ENCODE data around the gene TMX2. TPM values are rescaled to one million over a fixed set of nuclear protein-coding genes. Genes with fewer than 3 reads are reported as not detected.
"Not testable (repeated sequence)": the region's sequence is repeated elsewhere in the genome, so short reads cannot be mapped to it uniquely, and the experiment has no call there.

TMX2 gene
- total and polyA plus RNA-seq, 10 donors: 36.0 to 57.0 (median 49.1) TPM

DNA sequence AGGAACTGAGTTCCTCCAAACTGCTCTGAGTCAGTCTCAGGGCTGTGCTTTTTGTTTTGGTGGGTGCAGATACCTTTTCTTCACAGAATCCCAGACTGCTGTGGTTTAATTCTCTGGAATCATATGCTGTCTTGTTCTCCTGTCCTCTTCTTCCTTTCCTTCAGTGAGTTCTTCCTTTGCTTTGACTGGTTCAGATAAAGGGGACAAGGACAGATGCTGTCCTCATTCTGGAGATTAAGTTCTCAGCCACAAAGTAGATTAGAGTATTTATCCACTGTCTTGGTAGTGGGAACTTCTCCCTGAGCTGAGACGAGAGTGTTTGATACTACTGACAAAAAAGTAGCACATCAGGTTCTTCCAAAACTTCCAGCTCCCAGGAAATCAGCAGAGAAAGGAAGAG, 31.2 kb upstream of the TMX2 start:
- no peak for TF ChIP-seq POLR2AphosphoS5 (IDR thresholded peaks at IDR 0.05)
- TF ChIP-seq, protein P1, sequence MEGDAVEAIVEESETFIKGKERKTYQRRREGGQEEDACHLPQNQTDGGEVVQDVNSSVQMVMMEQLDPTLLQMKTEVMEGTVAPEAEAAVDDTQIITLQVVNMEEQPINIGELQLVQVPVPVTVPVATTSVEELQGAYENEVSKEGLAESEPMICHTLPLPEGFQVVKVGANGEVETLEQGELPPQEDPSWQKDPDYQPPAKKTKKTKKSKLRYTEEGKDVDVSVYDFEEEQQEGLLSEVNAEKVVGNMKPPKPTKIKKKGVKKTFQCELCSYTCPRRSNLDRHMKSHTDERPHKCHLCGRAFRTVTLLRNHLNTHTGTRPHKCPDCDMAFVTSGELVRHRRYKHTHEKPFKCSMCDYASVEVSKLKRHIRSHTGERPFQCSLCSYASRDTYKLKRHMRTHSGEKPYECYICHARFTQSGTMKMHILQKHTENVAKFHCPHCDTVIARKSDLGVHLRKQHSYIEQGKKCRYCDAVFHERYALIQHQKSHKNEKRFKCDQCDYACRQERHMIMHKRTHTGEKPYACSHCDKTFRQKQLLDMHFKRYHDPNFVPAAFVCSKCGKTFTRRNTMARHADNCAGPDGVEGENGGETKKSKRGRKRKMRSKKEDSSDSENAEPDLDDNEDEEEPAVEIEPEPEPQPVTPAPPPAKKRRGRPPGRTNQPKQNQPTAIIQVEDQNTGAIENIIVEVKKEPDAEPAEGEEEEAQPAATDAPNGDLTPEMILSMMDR (IDR thresholded peaks at IDR 0.05 in 8 of 11, conservative IDR thresholded peaks at IDR 0.05 in 3 of 11): no peak
- TF ChIP-seq POLR2A (IDR thresholded peaks at IDR 0.05): no peak
- H3K36me3 ChIP-seq: peaks cover 0 to 100% (median 70%) of the 10 kb centered on the region in 6 donors
- peaks cover under 1 to 58% (median 23%) of the 10 kb centered on the region in 6 donors for H3K4me1 ChIP-seq
- no peaks in the 10 kb centered on the region for H3K9me3 ChIP-seq
- no peak for DNase-seq
- H3K27me3 ChIP-seq (replicated peaks in 1 of 7): no peaks in the 10 kb centered on the region
- H3K4me3 ChIP-seq: no peak overlapping the region
- H3K27ac ChIP-seq: no peak overlapping the region
- intact Hi-C loops (cut with DNase I; ENCODE audit: low total_unique reads): no loop called here
- WGBS, 5 donors: 76 to 90% (median 83%) methylated on average over 1 of the region's 1 CpG

DNA sequence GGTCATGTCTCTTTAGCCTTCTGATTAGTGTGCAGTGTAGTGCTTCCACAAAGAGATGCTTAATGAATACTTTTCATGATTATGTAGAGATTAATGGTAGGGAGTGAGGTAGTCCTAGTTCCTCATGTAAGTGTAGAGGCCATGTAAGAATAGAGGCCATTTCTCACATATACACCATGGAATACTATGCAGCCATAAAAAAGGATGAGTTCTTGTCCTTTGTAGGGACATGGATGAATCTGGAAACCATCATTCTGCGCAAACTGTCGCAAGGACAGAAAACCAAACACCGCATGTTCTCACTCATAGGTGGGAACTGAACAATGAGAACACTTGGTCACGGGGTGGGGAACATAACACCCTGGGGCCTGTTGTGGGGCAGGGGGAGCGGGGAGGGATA, 21.9 kb upstream of the TMX2 start:
- intact Hi-C loops (cut with DNase I; ENCODE audit: low total_unique reads): not testable (repeated sequence)

DNA sequence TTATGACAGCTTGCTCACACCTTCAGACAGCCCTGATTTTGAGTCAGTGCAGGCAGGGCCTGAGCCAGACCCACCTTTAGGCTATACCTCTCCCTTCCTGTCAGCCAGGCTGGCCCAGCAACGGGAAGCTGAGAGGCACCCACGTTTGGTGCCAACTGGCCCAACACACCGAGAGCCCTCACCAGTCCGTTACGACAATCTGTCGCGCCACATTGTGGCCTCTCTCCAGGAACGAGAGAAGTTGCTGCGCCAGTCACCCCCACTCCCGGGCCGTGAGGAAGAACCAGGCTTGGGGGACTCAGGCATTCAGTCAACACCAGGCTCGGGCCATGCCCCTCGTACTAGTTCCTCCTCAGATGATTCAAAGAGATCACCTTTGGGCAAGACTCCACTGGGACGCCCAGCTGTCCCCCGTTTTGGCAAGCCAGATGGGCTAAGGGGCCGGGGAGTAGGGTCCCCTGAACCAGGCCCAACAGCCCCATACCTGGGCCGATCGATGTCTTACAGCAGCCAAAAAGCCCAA, 13.5 kb upstream of the TMX2 start:
- H3K27me3 ChIP-seq (replicated peaks in 1 of 7): no peaks in the 10 kb centered on the region
- H3K27ac ChIP-seq: no peak overlapping the region
- WGBS, 5 donors: 91 to 94% (median 93%) methylated on average over 18 of the region's 18 CpGs
- H3K36me3 ChIP-seq: peaks cover 20 to 100% (median 92%) of the 10 kb centered on the region in 6 donors
- H3K4me3 ChIP-seq: no peak overlapping the region
- no peak for DNase-seq
- TF ChIP-seq POLR2AphosphoS5 (IDR thresholded peaks at IDR 0.05): peak in 2 of 3 donors; percentile 29 to 72
- TF ChIP-seq, protein P1 (IDR thresholded peaks at IDR 0.05 in 8 of 11, conservative IDR thresholded peaks at IDR 0.05 in 3 of 11): no peak
- intact Hi-C loops (cut with DNase I; ENCODE audit: low total_unique reads): no loop called here
- no peaks in the 10 kb centered on the region for H3K4me1 ChIP-seq
- H3K9me3 ChIP-seq: no peaks in the 10 kb centered on the region

More for the DNA sequence above, 21.9 kb upstream of the TMX2 start:
- not testable (repeated sequence) for H3K4me1 ChIP-seq; H3K27me3 ChIP-seq (replicated peaks in 1 of 7); DNase-seq; H3K27ac ChIP-seq; H3K4me3 ChIP-seq; H3K9me3 ChIP-seq
- 97 to 98% (median 97%) methylated on average over 5 of the region's 5 CpGs for WGBS, 5 donors
- peaks cover 20 to 100% (median 99%) of the 10 kb centered on the region in 6 donors for H3K36me3 ChIP-seq

DNA sequence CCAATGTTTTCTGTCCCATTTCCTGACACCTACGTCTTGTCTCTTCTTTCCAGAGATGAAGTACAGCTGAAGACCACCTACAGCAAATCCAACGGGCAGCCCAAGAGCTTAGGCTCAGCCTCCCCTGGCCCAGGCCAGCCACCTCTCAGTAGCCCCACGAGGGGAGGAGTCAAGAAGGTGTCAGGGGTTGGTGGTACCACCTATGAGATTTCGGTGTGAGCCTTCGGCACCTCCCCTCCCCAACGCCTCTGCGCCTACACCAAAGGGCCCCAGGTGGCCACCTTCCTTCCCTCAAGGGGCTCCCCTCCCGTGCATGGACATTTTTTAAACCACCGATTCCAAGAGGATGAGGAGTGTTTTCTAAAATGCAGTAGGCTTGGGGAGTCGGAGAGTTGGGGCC, 12.6 kb upstream of the TMX2 start:
- Histone ChIP-seq H3K27me3 (replicated peaks in 1 of 7) (no peaks in the 10 kb centered on the region), H3K9me3 (no peaks in the 10 kb centered on the region), H3K4me1 (no peaks in the 10 kb centered on the region), H3K4me3 (no peak overlapping the region), H3K27ac (no peak overlapping the region), H3K36me3 (peaks cover 12 to 100% (median 91%) of the 10 kb centered on the region in 6 donors)
- TF ChIP-seq, protein P1 (IDR thresholded peaks at IDR 0.05 in 8 of 11, conservative IDR thresholded peaks at IDR 0.05 in 3 of 11): no peak
- TF ChIP-seq POLR2AphosphoS5 (IDR thresholded peaks at IDR 0.05) (peak in 1 of 3 donors; percentile 30), POLR2A (IDR thresholded peaks at IDR 0.05) (no peak)
- WGBS, 5 donors: 89 to 97% (median 94%) methylated on average over 10 of the region's 10 CpGs
- intact Hi-C loops (cut with DNase I; ENCODE audit: low total_unique reads): no loop called here
- DNase-seq: no peak

DNA sequence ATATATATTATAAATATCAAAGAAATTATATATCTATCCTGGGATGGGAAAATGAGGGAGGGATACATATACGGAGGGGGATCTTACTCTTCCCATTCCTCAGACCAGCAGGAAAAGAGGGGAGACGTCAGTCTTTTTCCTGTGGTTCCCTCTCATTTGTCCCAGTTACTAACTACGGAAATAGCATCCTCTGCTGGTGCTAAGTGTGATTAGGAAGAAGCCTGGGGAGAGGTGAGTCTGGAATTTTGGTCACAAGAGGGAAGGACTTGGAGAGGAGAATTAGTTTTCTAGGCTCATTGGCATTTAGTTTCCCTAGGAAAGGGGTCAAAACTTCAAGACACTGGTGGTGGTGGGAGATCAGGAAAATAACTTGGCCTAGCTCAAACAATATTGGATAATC, 12.0 kb upstream of the TMX2 start:
- no peak overlapping the region for H3K27ac ChIP-seq
- TF ChIP-seq POLR2AphosphoS5 (IDR thresholded peaks at IDR 0.05): no peak
- TF ChIP-seq POLR2A (IDR thresholded peaks at IDR 0.05): no peak
- TF ChIP-seq, protein P1 (IDR thresholded peaks at IDR 0.05 in 8 of 11, conservative IDR thresholded peaks at IDR 0.05 in 3 of 11): no peak
- H3K4me3 ChIP-seq: no peak overlapping the region
- intact Hi-C loops (cut with DNase I; ENCODE audit: low total_unique reads): no loop called here
- WGBS, 5 donors: 68 to 83% (median 73%) methylated on average over 3 of the region's 3 CpGs
- peaks cover 9 to 100% (median 89%) of the 10 kb centered on the region in 6 donors for H3K36me3 ChIP-seq
- no peaks in the 10 kb centered on the region for H3K9me3 ChIP-seq
- DNase-seq: no peak
- no peaks in the 10 kb centered on the region for H3K4me1 ChIP-seq
- no peaks in the 10 kb centered on the region for H3K27me3 ChIP-seq (replicated peaks in 1 of 7)
